ENCODE measurements around the gene PPP6R2.
"Not testable (repeated sequence)": the region's sequence is repeated elsewhere in the genome, so short reads cannot be mapped to it uniquely, and the experiment has no call there.

Gene PPP6R2

DNA sequence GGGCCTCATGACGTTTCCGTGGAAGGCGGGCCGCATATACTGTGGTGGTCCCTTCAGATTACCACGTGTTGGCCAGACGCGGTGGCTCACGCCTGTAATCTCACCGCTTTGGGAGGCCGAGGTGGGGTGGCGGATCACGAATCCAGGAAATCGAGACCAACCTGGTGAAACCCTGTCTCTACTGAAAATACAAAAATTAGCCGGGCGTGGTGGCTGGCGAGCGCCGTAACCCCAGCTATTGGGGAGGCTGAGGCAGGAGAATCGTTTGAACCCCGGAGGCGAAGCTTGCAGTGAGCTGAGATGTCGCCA lies 15.5 kb upstream of the PPP6R2 start:
- H3K36me3 ChIP-seq (ENCODE audit: control insufficient read depth in 2 of 2, insufficient read depth in 2 of 2, low read length in 2 of 2), result no peaks in the 10 kb centered on the region
- no peaks in the 10 kb centered on the region for H3K9me3 ChIP-seq (ENCODE audit: control insufficient read depth in 2 of 2, low read length in 2 of 2)
- peak overlapping the region; percentile 72 to 79 for H3K4me3 ChIP-seq (ENCODE audit: low read length in 2 of 2)
- H3K27ac ChIP-seq (ENCODE audit: low read depth in 2 of 2, low read length in 2 of 2), result peak overlapping the region; percentile 85 to 87
- H3K9ac ChIP-seq (ENCODE audit: low read depth in 1 of 2, low read length in 2 of 2), result peak overlapping the region; percentile 85 to 93
- H3K27me3 ChIP-seq (ENCODE audit: control insufficient read depth in 2 of 2, insufficient read depth in 2 of 2, low read length in 2 of 2), result no peaks in the 10 kb centered on the region
- H3K4me1 ChIP-seq (ENCODE audit: control insufficient read depth in 2 of 2, insufficient read depth in 2 of 2, low read length in 2 of 2), result peaks cover 10% of the 10 kb centered on the region in 2 donors

DNA sequence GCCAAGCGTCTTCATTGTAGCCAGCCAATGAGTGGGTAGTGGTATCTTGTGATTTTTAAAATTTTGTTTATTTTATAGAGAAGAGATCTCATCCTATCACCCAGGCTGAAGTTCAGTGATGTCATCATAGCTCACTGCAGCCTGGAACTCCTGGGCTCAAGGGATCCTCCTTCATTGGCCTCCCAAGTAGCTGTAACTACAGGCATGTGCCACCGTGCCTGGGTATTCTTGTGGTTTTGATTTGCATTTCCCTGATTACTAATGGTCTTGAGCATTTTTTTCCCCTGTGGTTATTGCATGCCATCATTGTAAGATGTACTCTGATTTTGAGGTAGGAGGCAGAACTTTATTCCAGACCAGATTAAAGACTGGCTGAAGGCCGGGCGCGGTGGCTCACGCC lies 13.9 kb upstream of the PPP6R2 start:
- H3K4me3 ChIP-seq (ENCODE audit: low read length in 2 of 2), result no peak overlapping the region
- H3K9me3 ChIP-seq (ENCODE audit: control insufficient read depth in 2 of 2, low read length in 2 of 2), result no peaks in the 10 kb centered on the region
- H3K36me3 ChIP-seq (ENCODE audit: control insufficient read depth in 2 of 2, insufficient read depth in 2 of 2, low read length in 2 of 2), result no peaks in the 10 kb centered on the region

DNA sequence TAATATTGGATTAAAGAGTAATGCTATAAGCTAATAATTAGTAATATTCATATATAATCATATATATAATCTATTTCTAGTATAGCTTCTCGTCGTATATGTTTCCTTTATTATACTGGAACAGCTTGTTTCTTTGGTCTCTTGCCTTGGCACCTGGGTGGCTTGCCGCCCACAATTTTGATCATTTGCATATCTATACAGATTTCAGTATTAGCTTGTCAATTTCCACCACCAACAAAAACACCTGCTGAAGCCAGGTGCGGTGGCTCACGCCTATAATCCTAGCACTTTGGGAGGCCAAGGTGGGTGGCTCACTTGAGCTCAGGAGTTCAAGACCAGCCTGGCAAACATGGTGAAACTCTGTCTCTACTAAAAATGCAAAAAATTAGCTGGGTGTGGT lies 8.7 kb upstream of the PPP6R2 start:
- H3K9me3 ChIP-seq (ENCODE audit: control insufficient read depth in 2 of 2, low read length in 2 of 2); H3K27me3 ChIP-seq (ENCODE audit: control insufficient read depth in 2 of 2, insufficient read depth in 2 of 2, low read length in 2 of 2); H3K4me3 ChIP-seq (ENCODE audit: low read length in 2 of 2); H3K4me1 ChIP-seq (ENCODE audit: control insufficient read depth in 2 of 2, insufficient read depth in 2 of 2, low read length in 2 of 2); H3K36me3 ChIP-seq (ENCODE audit: control insufficient read depth in 2 of 2, insufficient read depth in 2 of 2, low read length in 2 of 2); H3K9ac ChIP-seq (ENCODE audit: low read depth in 1 of 2, low read length in 2 of 2): not testable (repeated sequence)
- H3K27ac ChIP-seq (ENCODE audit: low read depth in 2 of 2, low read length in 2 of 2), result peak overlapping the region in 1 of 2 donors; percentile 52

More for the DNA sequence above, 13.9 kb upstream of the PPP6R2 start:
- Histone ChIP-seq H3K4me1 (ENCODE audit: control insufficient read depth in 2 of 2, insufficient read depth in 2 of 2, low read length in 2 of 2) (peaks cover 10% of the 10 kb centered on the region in 2 donors), H3K27me3 (ENCODE audit: control insufficient read depth in 2 of 2, insufficient read depth in 2 of 2, low read length in 2 of 2) (no peaks in the 10 kb centered on the region), H3K27ac (ENCODE audit: low read depth in 2 of 2, low read length in 2 of 2) (no peak overlapping the region), H3K9ac (ENCODE audit: low read depth in 1 of 2, low read length in 2 of 2) (no peak overlapping the region)

DNA sequence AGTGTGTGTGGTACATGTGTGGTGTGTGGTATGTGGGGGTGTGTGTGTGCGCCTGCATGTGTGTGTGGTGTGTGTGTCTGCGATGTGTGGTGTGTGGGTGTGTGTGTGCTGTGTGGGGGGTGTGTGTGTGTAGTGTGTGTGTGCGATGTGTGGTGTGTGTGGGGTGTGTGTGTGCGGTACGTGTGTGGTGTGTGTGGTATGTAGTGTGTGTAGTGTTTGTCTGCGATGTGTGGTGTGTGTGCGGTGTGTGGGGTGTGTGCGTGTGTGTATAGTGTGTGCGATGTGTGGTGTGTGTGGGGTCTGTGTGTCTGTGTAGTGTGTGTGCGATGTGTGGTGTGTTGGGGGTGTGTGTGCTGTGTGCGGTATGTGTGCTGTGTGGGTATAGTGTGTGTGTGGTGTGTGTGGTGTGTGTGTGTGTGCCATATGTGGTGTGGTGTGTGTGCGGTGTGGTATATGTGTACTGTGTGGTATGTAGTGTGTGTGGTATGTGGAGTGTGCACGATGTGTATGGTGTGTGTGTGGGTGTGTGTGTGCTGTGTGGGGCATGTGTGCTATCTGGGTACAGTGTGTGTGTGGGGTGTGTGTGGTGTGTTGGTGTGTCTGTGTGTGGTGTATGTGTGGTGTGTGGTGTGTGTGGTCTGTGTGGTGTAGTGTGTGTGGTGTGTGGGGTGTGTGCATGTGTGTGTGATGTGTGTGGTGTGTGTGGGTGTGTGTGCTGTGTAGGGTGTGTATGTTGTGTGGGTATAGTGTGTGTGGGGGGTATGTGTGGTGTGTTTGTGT lies 5.7 kb upstream of the PPP6R2 start:
- Histone ChIP-seq H3K4me3 (ENCODE audit: low read length in 2 of 2) (no peak overlapping the region), H3K27ac (ENCODE audit: low read depth in 2 of 2, low read length in 2 of 2) (no peak overlapping the region), H3K36me3 (ENCODE audit: control insufficient read depth in 2 of 2, insufficient read depth in 2 of 2, low read length in 2 of 2) (no peaks in the 10 kb centered on the region), H3K4me1 (ENCODE audit: control insufficient read depth in 2 of 2, insufficient read depth in 2 of 2, low read length in 2 of 2) (peaks cover 4% of the 10 kb centered on the region in 2 donors), H3K27me3 (ENCODE audit: control insufficient read depth in 2 of 2, insufficient read depth in 2 of 2, low read length in 2 of 2) (no peaks in the 10 kb centered on the region), H3K9me3 (ENCODE audit: control insufficient read depth in 2 of 2, low read length in 2 of 2) (no peaks in the 10 kb centered on the region), H3K9ac (ENCODE audit: low read depth in 1 of 2, low read length in 2 of 2) (no peak overlapping the region)

- Histone ChIP-seq H3K4me3 (ENCODE audit: low read length in 2 of 2) (no peak overlapping the region), H3K27me3 (ENCODE audit: control insufficient read depth in 2 of 2, insufficient read depth in 2 of 2, low read length in 2 of 2) (no peaks in the 10 kb centered on the region), H3K36me3 (ENCODE audit: control insufficient read depth in 2 of 2, insufficient read depth in 2 of 2, low read length in 2 of 2) (no peaks in the 10 kb centered on the region), H3K9me3 (ENCODE audit: control insufficient read depth in 2 of 2, low read length in 2 of 2) (no peaks in the 10 kb centered on the region), H3K4me1 (ENCODE audit: control insufficient read depth in 2 of 2, insufficient read depth in 2 of 2, low read length in 2 of 2) (peaks cover 8 to 9% of the 10 kb centered on the region in 2 donors), H3K9ac (ENCODE audit: low read depth in 1 of 2, low read length in 2 of 2) (no peak overlapping the region), H3K27ac (ENCODE audit: low read depth in 2 of 2, low read length in 2 of 2) (no peak overlapping the region)
These were observed 5.0 kb upstream of the PPP6R2 start for GRCh38 chr22:50338042-50338573.

GRCh38 chr22:50338860-50339462 lies 4.2 kb upstream of the PPP6R2 start:
- no peak overlapping the region for H3K9ac ChIP-seq (ENCODE audit: low read depth in 1 of 2, low read length in 2 of 2)
- H3K27me3 ChIP-seq (ENCODE audit: control insufficient read depth in 2 of 2, insufficient read depth in 2 of 2, low read length in 2 of 2), result no peaks in the 10 kb centered on the region

GRCh38 chr22:50339945-50340879 lies 2.9 kb upstream of the PPP6R2 start:
- H3K4me1 ChIP-seq (ENCODE audit: control insufficient read depth in 2 of 2, insufficient read depth in 2 of 2, low read length in 2 of 2), result peaks cover 8 to 9% of the 10 kb centered on the region in 2 donors
- no peaks in the 10 kb centered on the region for H3K9me3 ChIP-seq (ENCODE audit: control insufficient read depth in 2 of 2, low read length in 2 of 2)
- H3K27me3 ChIP-seq (ENCODE audit: control insufficient read depth in 2 of 2, insufficient read depth in 2 of 2, low read length in 2 of 2), result no peaks in the 10 kb centered on the region
- H3K9ac ChIP-seq (ENCODE audit: low read depth in 1 of 2, low read length in 2 of 2), result no peak overlapping the region
- no peak overlapping the region for H3K4me3 ChIP-seq (ENCODE audit: low read length in 2 of 2)
- H3K27ac ChIP-seq (ENCODE audit: low read depth in 2 of 2, low read length in 2 of 2), result no peak overlapping the region
- no peaks in the 10 kb centered on the region for H3K36me3 ChIP-seq (ENCODE audit: control insufficient read depth in 2 of 2, insufficient read depth in 2 of 2, low read length in 2 of 2)

More at GRCh38 chr22:50338860-50339462, 4.2 kb upstream of the PPP6R2 start:
- Histone ChIP-seq H3K4me1 (ENCODE audit: control insufficient read depth in 2 of 2, insufficient read depth in 2 of 2, low read length in 2 of 2) (peaks cover 8 to 9% of the 10 kb centered on the region in 2 donors), H3K36me3 (ENCODE audit: control insufficient read depth in 2 of 2, insufficient read depth in 2 of 2, low read length in 2 of 2) (no peaks in the 10 kb centered on the region), H3K4me3 (ENCODE audit: low read length in 2 of 2) (no peak overlapping the region), H3K27ac (ENCODE audit: low read depth in 2 of 2, low read length in 2 of 2) (no peak overlapping the region), H3K9me3 (ENCODE audit: control insufficient read depth in 2 of 2, low read length in 2 of 2) (no peaks in the 10 kb centered on the region)

- Histone ChIP-seq H3K4me3 (ENCODE audit: low read length in 2 of 2) (peak overlapping the region; percentile 67 to 77), H3K9me3 (ENCODE audit: control insufficient read depth in 2 of 2, low read length in 2 of 2) (no peaks in the 10 kb centered on the region), H3K4me1 (ENCODE audit: control insufficient read depth in 2 of 2, insufficient read depth in 2 of 2, low read length in 2 of 2) (peaks cover 8 to 15% of the 10 kb centered on the region in 2 donors), H3K36me3 (ENCODE audit: control insufficient read depth in 2 of 2, insufficient read depth in 2 of 2, low read length in 2 of 2) (no peaks in the 10 kb centered on the region), H3K9ac (ENCODE audit: low read depth in 1 of 2, low read length in 2 of 2) (peak overlapping the region; percentile 49 to 85), H3K27me3 (ENCODE audit: control insufficient read depth in 2 of 2, insufficient read depth in 2 of 2, low read length in 2 of 2) (no peaks in the 10 kb centered on the region), H3K27ac (ENCODE audit: low read depth in 2 of 2, low read length in 2 of 2) (peak overlapping the region; percentile 81 to 83)
These were observed 1.0 kb upstream of the PPP6R2 start for GRCh38 chr22:50341977-50342650.

GRCh38 chr22:50343541-50343935 lies 411 bp downstream of the PPP6R2 start:
- Histone ChIP-seq H3K27me3 (ENCODE audit: control insufficient read depth in 2 of 2, insufficient read depth in 2 of 2, low read length in 2 of 2) (no peaks in the 10 kb centered on the region), H3K9me3 (ENCODE audit: control insufficient read depth in 2 of 2, low read length in 2 of 2) (no peaks in the 10 kb centered on the region), H3K36me3 (ENCODE audit: control insufficient read depth in 2 of 2, insufficient read depth in 2 of 2, low read length in 2 of 2) (no peaks in the 10 kb centered on the region), H3K4me3 (ENCODE audit: low read length in 2 of 2) (peak overlapping the region; percentile 68 to 71), H3K9ac (ENCODE audit: low read depth in 1 of 2, low read length in 2 of 2) (peak overlapping the region; percentile 68 to 85), H3K27ac (ENCODE audit: low read depth in 2 of 2, low read length in 2 of 2) (peak overlapping the region; percentile 42 to 56), H3K4me1 (ENCODE audit: control insufficient read depth in 2 of 2, insufficient read depth in 2 of 2, low read length in 2 of 2) (peaks cover 8 to 16% of the 10 kb centered on the region in 2 donors)
